Measurements from ENCODE around the gene VOPP1.

DNA sequence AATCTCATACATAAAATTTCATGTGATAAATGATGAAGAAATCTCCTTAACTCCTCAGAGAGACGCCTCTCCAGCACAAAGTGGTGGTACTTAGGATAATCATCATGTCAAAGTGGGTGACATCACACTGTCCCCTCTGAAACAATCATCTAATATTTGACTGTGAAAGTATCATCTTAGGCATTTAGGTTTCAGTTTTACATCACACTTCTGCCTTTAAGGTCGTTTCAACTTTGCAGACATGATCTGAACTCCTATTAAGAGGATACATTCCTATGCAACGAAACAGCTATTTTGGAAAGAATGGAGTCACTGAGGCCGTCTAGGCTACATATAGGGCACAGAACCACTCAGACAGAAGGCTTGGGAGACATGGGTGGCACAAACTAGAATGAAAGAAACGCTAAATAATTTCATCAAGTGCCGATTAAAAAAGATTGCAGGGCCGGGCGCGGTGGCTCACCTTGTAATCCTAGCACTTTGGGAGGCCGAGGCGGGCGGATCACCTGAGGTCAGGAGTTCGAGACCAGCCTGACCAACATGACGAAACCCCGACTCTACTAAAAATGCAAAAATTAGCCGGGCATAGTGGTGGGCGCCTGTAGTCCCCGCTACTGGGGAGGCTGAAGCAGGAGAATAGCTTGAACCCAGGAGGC is 2.0 kb downstream of the VOPP1 start:
- TF ChIP-seq, protein P1, sequence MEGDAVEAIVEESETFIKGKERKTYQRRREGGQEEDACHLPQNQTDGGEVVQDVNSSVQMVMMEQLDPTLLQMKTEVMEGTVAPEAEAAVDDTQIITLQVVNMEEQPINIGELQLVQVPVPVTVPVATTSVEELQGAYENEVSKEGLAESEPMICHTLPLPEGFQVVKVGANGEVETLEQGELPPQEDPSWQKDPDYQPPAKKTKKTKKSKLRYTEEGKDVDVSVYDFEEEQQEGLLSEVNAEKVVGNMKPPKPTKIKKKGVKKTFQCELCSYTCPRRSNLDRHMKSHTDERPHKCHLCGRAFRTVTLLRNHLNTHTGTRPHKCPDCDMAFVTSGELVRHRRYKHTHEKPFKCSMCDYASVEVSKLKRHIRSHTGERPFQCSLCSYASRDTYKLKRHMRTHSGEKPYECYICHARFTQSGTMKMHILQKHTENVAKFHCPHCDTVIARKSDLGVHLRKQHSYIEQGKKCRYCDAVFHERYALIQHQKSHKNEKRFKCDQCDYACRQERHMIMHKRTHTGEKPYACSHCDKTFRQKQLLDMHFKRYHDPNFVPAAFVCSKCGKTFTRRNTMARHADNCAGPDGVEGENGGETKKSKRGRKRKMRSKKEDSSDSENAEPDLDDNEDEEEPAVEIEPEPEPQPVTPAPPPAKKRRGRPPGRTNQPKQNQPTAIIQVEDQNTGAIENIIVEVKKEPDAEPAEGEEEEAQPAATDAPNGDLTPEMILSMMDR (IDR thresholded peaks at IDR 0.05) = no peak
- TF ChIP-seq EP300 (IDR thresholded peaks at IDR 0.05) = no peak

Data from suprapubic skin (tissue), 3 donors.